Activated T-cell treated with anti-CD3 and anti-CD28 coated beads, Interleukin-2, amount 50 U/mL, for 4 hours (primary cell): ENCODE data around the gene CACNA1C. TPM values are rescaled to one million over a fixed set of nuclear protein-coding genes. Genes with fewer than 3 reads are reported as not detected.

Experiments
- ATAC-seq, 2 donors: fragments of 200-7000 bp; cut with Tn5 transposase; one replicate each; pipeline ENCODE4 v1.10.0; 2021
- DNase-seq: peaks from one replicate; pipeline ENCODE4 v3.0.0-alpha.2; 2020
- H3K27me3 Mint-ChIP-seq: one replicate; pipeline ENCODE4 v1.8.0; 2021; ENCODE audit warnings: low read depth, mixed read lengths
- H3K36me3 Mint-ChIP-seq: one replicate; pipeline ENCODE4 v1.8.0; 2022; ENCODE audit warnings: mixed read lengths; ENCODE audit not compliant: insufficient read depth
- H3K4me1 Mint-ChIP-seq: one replicate; pipeline ENCODE4 v1.8.0; 2021; ENCODE audit warnings: low read depth, mixed read lengths
- H3K4me3 Mint-ChIP-seq: one replicate; pipeline ENCODE4 v1.8.0; 2021; ENCODE audit warnings: mild to moderate bottlenecking, moderate library complexity, mixed read lengths
- H3K9me3 Mint-ChIP-seq: one replicate; pipeline ENCODE4 v1.8.0; 2021; ENCODE audit warnings: mixed read lengths
- total RNA-seq, 3 donors: library from RNA; stranded (reverse); gene quantifications; one replicate each; pipeline ENCODE4 v1.2.1, GENCODE V29; 2021

The CACNA1C gene
- total RNA-seq, 3 donors from 2014 or later = 0.03 to 0.08 (median 0.03) TPM

- no peaks in the 10 kb centered on the region for H3K27me3 Mint-ChIP-seq
- no peaks in the 10 kb centered on the region for H3K9me3 Mint-ChIP-seq
- DNase-seq = no peak
- H3K4me3 Mint-ChIP-seq = no peak overlapping the region
- no peaks in the 10 kb centered on the region for H3K36me3 Mint-ChIP-seq
- H3K4me1 Mint-ChIP-seq = no peaks in the 10 kb centered on the region
- no peak for ATAC-seq
Observed at GRCh38 chr12:2312770-2313169, 260.0 kb downstream of the CACNA1C start.

- no peaks in the 10 kb centered on the region for H3K36me3 Mint-ChIP-seq
Observed at GRCh38 chr12:2314492-2314891, 261.7 kb downstream of the CACNA1C start.

GRCh38 chr12:2317772-2318171 lies 265.0 kb downstream of the CACNA1C start:
- Mint-ChIP-seq H3K4me3 (no peak overlapping the region), H3K9me3 (no peaks in the 10 kb centered on the region), H3K36me3 (no peaks in the 10 kb centered on the region), H3K27me3 (peaks cover 5% of the 10 kb centered on the region), H3K4me1 (no peaks in the 10 kb centered on the region)
- ATAC-seq (no peak), DNase-seq (no peak)

More at GRCh38 chr12:2314492-2314891, 261.7 kb downstream of the CACNA1C start:
- DNase-seq (no peak), ATAC-seq (no peak)
- H3K4me3 Mint-ChIP-seq = no peak overlapping the region
- no peaks in the 10 kb centered on the region for H3K4me1 Mint-ChIP-seq
- no peaks in the 10 kb centered on the region for H3K9me3 Mint-ChIP-seq
- no peaks in the 10 kb centered on the region for H3K27me3 Mint-ChIP-seq

GRCh38 chr12:2318286-2318685 lies 265.5 kb downstream of the CACNA1C start:
- Mint-ChIP-seq H3K4me1 (no peaks in the 10 kb centered on the region), H3K9me3 (no peaks in the 10 kb centered on the region), H3K27me3 (peaks cover 10% of the 10 kb centered on the region), H3K4me3 (no peak overlapping the region), H3K36me3 (no peaks in the 10 kb centered on the region)
- no peak for ATAC-seq
- DNase-seq = no peak

- Mint-ChIP-seq H3K4me1 (no peaks in the 10 kb centered on the region), H3K9me3 (no peaks in the 10 kb centered on the region), H3K36me3 (no peaks in the 10 kb centered on the region), H3K27me3 (peaks cover 17% of the 10 kb centered on the region), H3K4me3 (no peak overlapping the region)
- DNase-seq = no peak
- no peak for ATAC-seq
Observed at GRCh38 chr12:2319136-2319535, 266.3 kb downstream of the CACNA1C start.

GRCh38 chr12:2319737-2320506 lies 267.1 kb downstream of the CACNA1C start:
- H3K4me3 Mint-ChIP-seq = no peak overlapping the region
- no peak for ATAC-seq
- H3K9me3 Mint-ChIP-seq = no peaks in the 10 kb centered on the region
- H3K27me3 Mint-ChIP-seq = peaks cover 17% of the 10 kb centered on the region
- H3K36me3 Mint-ChIP-seq = no peaks in the 10 kb centered on the region
- H3K4me1 Mint-ChIP-seq = no peaks in the 10 kb centered on the region
- DNase-seq = no peak

- H3K36me3 Mint-ChIP-seq = no peaks in the 10 kb centered on the region
- no peak for DNase-seq
- no peak overlapping the region for H3K4me3 Mint-ChIP-seq
- H3K9me3 Mint-ChIP-seq = no peaks in the 10 kb centered on the region
- peaks cover 17% of the 10 kb centered on the region for H3K27me3 Mint-ChIP-seq
- ATAC-seq = no peak
- no peaks in the 10 kb centered on the region for H3K4me1 Mint-ChIP-seq
Observed at GRCh38 chr12:2320841-2321240, 268.1 kb downstream of the CACNA1C start.

GRCh38 chr12:2322554-2323120 lies 269.9 kb downstream of the CACNA1C start:
- H3K4me3 Mint-ChIP-seq = no peak overlapping the region
- DNase-seq = no peak
- no peak for ATAC-seq
- H3K36me3 Mint-ChIP-seq = no peaks in the 10 kb centered on the region
- no peaks in the 10 kb centered on the region for H3K4me1 Mint-ChIP-seq
- H3K27me3 Mint-ChIP-seq = peaks cover 19% of the 10 kb centered on the region
- no peaks in the 10 kb centered on the region for H3K9me3 Mint-ChIP-seq

GRCh38 chr12:2323532-2324255 lies 270.9 kb downstream of the CACNA1C start:
- ATAC-seq (no peak), DNase-seq (no peak)
- Mint-ChIP-seq H3K9me3 (no peaks in the 10 kb centered on the region), H3K4me3 (no peak overlapping the region), H3K27me3 (peaks cover 19% of the 10 kb centered on the region), H3K36me3 (no peaks in the 10 kb centered on the region), H3K4me1 (no peaks in the 10 kb centered on the region)

- H3K4me3 Mint-ChIP-seq = no peak overlapping the region
- DNase-seq = no peak
- no peaks in the 10 kb centered on the region for H3K9me3 Mint-ChIP-seq
- ATAC-seq = no peak
- no peaks in the 10 kb centered on the region for H3K4me1 Mint-ChIP-seq
- H3K36me3 Mint-ChIP-seq = no peaks in the 10 kb centered on the region
- H3K27me3 Mint-ChIP-seq = peaks cover 19% of the 10 kb centered on the region
Observed at GRCh38 chr12:2324387-2324786, 271.6 kb downstream of the CACNA1C start.

GRCh38 chr12:2325519-2325918 lies 272.7 kb downstream of the CACNA1C start:
- no peak overlapping the region for H3K4me3 Mint-ChIP-seq
- no peaks in the 10 kb centered on the region for H3K9me3 Mint-ChIP-seq
- no peaks in the 10 kb centered on the region for H3K4me1 Mint-ChIP-seq
- peaks cover 17% of the 10 kb centered on the region for H3K27me3 Mint-ChIP-seq
- no peaks in the 10 kb centered on the region for H3K36me3 Mint-ChIP-seq
- ATAC-seq = no peak
- no peak for DNase-seq

- Mint-ChIP-seq H3K4me1 (no peaks in the 10 kb centered on the region), H3K4me3 (no peak overlapping the region), H3K36me3 (no peaks in the 10 kb centered on the region), H3K9me3 (no peaks in the 10 kb centered on the region), H3K27me3 (peaks cover 18% of the 10 kb centered on the region)
- DNase-seq (no peak), ATAC-seq (no peak)
Observed at GRCh38 chr12:2326470-2326869, 273.7 kb downstream of the CACNA1C start.

- Mint-ChIP-seq H3K36me3 (no peaks in the 10 kb centered on the region), H3K27me3 (peaks cover 10% of the 10 kb centered on the region), H3K4me3 (no peak overlapping the region), H3K9me3 (no peaks in the 10 kb centered on the region), H3K4me1 (no peaks in the 10 kb centered on the region)
- ATAC-seq = no peak
- no peak for DNase-seq
Observed at GRCh38 chr12:2328661-2329060, 275.9 kb downstream of the CACNA1C start.

GRCh38 chr12:2329661-2330210 lies 276.9 kb downstream of the CACNA1C start:
- H3K27me3 Mint-ChIP-seq = peaks cover 5% of the 10 kb centered on the region
- H3K36me3 Mint-ChIP-seq = no peaks in the 10 kb centered on the region
- DNase-seq (no peak), ATAC-seq (no peak)
- no peak overlapping the region for H3K4me3 Mint-ChIP-seq
- H3K4me1 Mint-ChIP-seq = no peaks in the 10 kb centered on the region
- no peaks in the 10 kb centered on the region for H3K9me3 Mint-ChIP-seq
